Measurements from ENCODE around the gene ADAM22.

ADAM22 gene

DNA sequence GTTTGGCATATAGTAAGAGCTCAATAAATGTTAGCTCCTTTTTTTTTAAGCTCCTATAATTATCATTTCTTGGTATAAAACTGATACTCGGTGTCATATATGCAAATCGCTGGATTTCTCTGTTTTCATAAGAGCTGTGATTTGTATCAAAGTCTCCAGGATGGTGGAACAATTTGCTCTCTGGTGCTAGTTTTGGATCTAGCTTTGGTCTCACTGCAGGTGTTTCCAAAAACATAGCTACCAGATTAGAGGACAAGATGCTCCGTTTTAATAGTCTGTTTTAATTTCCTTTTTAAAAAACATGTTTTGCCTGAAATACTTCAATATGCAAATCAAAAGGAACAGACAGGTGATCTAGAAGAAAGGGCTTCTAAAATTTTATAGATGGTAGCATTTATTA lies 25.3 kb downstream of the ADAM22 start:
- ChIA-PET CTCF (no interaction called here), POLR2A (no interaction called here)
- no peak for DNase-seq (ENCODE audit: low read depth, low spot score)
- TF ChIP-seq, protein P1, sequence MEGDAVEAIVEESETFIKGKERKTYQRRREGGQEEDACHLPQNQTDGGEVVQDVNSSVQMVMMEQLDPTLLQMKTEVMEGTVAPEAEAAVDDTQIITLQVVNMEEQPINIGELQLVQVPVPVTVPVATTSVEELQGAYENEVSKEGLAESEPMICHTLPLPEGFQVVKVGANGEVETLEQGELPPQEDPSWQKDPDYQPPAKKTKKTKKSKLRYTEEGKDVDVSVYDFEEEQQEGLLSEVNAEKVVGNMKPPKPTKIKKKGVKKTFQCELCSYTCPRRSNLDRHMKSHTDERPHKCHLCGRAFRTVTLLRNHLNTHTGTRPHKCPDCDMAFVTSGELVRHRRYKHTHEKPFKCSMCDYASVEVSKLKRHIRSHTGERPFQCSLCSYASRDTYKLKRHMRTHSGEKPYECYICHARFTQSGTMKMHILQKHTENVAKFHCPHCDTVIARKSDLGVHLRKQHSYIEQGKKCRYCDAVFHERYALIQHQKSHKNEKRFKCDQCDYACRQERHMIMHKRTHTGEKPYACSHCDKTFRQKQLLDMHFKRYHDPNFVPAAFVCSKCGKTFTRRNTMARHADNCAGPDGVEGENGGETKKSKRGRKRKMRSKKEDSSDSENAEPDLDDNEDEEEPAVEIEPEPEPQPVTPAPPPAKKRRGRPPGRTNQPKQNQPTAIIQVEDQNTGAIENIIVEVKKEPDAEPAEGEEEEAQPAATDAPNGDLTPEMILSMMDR (IDR thresholded peaks at IDR 0.05; ENCODE audit: insufficient read depth, low read length, missing control alignments): no peak
- H3K4me3 ChIP-seq (ENCODE audit: low read depth, low read length): no peak overlapping the region

DNA sequence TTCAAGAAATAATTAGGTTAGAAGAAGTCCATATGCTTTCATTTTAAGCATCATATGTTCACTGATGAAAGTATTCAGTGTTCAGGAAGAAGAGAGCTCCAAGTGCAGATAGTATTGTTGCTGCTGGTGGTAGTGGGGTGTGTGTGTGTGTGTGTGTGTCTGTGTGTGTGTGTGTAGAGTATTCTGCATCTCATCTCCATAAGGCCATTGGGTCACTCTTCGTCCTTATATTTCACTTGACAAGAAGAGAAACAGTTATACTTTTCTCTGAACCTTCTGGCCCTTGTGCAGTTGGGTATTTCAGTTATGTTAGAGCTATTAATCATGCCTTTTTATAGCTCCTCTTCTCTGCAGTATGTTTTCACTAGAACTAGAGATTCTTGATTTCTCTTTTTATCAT lies 26.2 kb downstream of the ADAM22 start:
- ChIA-PET POLR2A (no interaction called here), CTCF (no interaction called here)
- H3K4me3 ChIP-seq (ENCODE audit: low read depth, low read length): no peak overlapping the region
- TF ChIP-seq, protein P1 (IDR thresholded peaks at IDR 0.05; ENCODE audit: insufficient read depth, low read length, missing control alignments): no peak
- no peak for DNase-seq (ENCODE audit: low read depth, low spot score)

DNA sequence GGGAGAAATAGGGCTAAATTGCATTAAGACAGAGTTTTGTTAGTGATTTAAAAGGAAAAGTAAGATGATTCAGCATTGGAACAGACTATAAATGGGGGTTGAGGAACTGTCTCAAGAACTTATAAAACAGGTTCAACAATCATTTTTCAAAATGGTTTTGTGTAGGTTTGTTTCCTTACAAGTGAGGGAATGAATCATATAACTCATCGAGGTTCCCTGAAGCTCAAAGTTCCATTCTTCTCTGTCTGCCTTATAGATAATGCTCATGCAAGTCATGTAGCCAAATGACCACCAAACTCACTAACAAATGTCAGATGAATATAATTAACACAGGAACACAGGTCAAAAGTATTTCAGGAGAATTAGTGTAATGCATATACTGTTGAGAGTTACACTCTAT lies 27.7 kb downstream of the ADAM22 start:
- TF ChIP-seq, protein P1 (IDR thresholded peaks at IDR 0.05; ENCODE audit: insufficient read depth, low read length, missing control alignments): no peak
- CTCF ChIA-PET: no interaction called here
- no peak for DNase-seq (ENCODE audit: low read depth, low spot score)
- no peak overlapping the region for H3K4me3 ChIP-seq (ENCODE audit: low read depth, low read length)
- POLR2A ChIA-PET: no interaction called here

DNA sequence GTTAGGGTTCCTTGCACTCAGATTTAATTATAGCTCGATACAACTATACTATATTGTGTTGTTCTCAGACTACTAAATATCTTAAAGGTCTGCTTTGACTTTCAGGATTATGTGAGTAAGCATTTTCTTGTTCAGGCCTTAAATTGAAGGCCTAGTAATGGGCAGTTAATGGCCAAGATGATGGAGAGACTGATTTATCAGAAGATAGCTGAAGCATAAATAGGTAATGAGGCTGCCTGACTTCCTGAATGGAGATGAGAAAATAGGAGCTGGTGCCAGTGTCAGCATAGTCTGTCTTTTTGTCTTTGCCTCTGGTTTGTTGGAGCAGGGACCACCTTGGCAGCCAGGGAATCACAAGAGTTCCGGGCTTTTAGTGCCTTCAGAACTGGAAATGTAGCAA lies 32.2 kb downstream of the ADAM22 start:
- no peak overlapping the region for H3K4me3 ChIP-seq (ENCODE audit: low read depth, low read length)
- TF ChIP-seq, protein P1 (IDR thresholded peaks at IDR 0.05; ENCODE audit: insufficient read depth, low read length, missing control alignments): no peak
- DNase-seq (ENCODE audit: low read depth, low spot score): no peak
- ChIA-PET CTCF (no interaction called here), POLR2A (no interaction called here)

DNA sequence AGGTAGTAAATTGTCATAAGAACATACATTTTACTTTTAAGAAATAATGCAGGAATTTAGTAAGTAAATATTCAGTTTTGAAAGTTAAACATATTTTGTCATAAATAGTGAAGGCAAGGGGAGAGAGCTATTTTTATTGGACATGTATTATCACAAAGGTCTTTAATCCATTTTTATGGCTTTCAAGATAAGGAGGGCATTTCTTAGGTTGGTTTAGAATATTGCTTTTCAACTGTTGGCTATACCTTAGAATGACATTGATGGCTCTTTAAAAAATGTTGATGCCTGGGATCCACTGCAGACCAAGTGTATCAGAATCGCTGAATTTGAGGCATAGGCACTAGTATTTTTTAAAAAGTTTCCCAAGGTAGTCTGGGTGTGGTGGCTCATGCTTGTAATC lies 34.0 kb downstream of the ADAM22 start:
- DNase-seq (ENCODE audit: low read depth, low spot score): no peak
- CTCF ChIA-PET: no interaction called here
- no peak overlapping the region for H3K4me3 ChIP-seq (ENCODE audit: low read depth, low read length)
- TF ChIP-seq, protein P1 (IDR thresholded peaks at IDR 0.05; ENCODE audit: insufficient read depth, low read length, missing control alignments): no peak
- POLR2A ChIA-PET: no interaction called here

DNA sequence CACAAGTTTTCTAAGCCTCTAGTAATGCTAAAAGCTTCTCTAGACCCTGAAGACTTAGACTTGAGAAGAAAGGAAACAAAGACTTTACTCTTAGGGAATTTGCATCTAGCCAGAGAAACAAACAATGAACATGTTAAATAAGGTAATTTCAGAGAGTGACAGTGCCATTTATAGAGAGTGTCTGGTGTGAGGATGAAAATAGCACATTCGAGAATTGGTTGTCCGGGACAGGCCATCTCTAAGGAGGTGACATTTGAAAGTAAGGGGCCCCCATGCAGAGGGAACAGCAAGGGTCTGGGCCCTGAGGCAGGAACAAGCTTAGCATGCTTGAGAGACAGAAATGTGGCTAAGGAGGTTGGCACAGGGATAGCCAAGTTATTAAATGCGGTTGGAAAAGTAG lies 48.1 kb downstream of the ADAM22 start:
- CTCF ChIA-PET: no interaction called here
- TF ChIP-seq, protein P1 (IDR thresholded peaks at IDR 0.05; ENCODE audit: insufficient read depth, low read length, missing control alignments): no peak
- POLR2A ChIA-PET: no interaction called here
- H3K4me3 ChIP-seq (ENCODE audit: low read depth, low read length): no peak overlapping the region
- no peak for DNase-seq (ENCODE audit: low read depth, low spot score)
